PC-9 (cell line): ENCODE measurements around the gene LMOD2. TPM values are rescaled to one million over a fixed set of nuclear protein-coding genes. Genes with fewer than 3 reads are reported as not detected.

ENCODE experiments used
- Bru-seq: library from RNA; stranded (reverse); fragments of 400-500 nt; gene quantifications from one replicate; lab custom pipeline; 2021; lab: Mats Ljungman, UMichigan
- BruChase-seq, 2 experiments: library from RNA; stranded (reverse); fragments of 400-500 nt; gene quantifications; one replicate each; lab custom pipeline; 2021; lab: Mats Ljungman, UMichigan
- BruUV-seq: library from RNA; stranded (reverse); fragments of 400-500 nt; replicated peaks from 2 replicates; lab custom pipeline; 2021; lab: Mats Ljungman, UMichigan
- CTCF ChIA-PET: fragments of 300-600 bp; sonication (Branson Sonifier 250); formaldehyde crosslinking; loops from one replicate; lab custom pipeline; 2022; ENCODE audit warnings: antibody characterized with exemption; lab: Charles Lee
- POLR2A ChIA-PET: fragments of 300-600 bp; sonication (Branson Sonifier 250); formaldehyde crosslinking; loops from one replicate; lab custom pipeline; 2022; ENCODE audit warnings: antibody characterized with exemption; ENCODE audit not compliant: unreplicated experiment; lab: Charles Lee
- DNase-seq, 2 experiments: peaks; one replicate each; pipeline versions ENCODE4 v3.0.0 to v3.0.0-alpha.2; 2015 to 2022; ENCODE audit warnings: mixed read lengths in 1 of 2
- H2AFZ ChIP-seq: fragments of 200-600 bp; sonication (generic); 2 replicates; pipeline ENCODE4 v1.8.1; 2017; ENCODE audit warnings: antibody characterized with exemption
- H3F3A ChIP-seq: fragments of 200-600 bp; sonication (generic); 2 replicates; pipeline ENCODE4 v1.8.1; 2017; ENCODE audit warnings: antibody characterized with exemption, mild to moderate bottlenecking, low read depth; ENCODE audit not compliant: insufficient read depth
- H3K27ac ChIP-seq: fragments of 200-600 bp; sonication (generic); 2 replicates; pipeline ENCODE4 v1.6.1; 2016; ENCODE audit warnings: mixed run types
- H3K27me3 ChIP-seq: fragments of 200-600 bp; sonication (generic); 2 replicates; pipeline ENCODE4 v1.6.1; 2016; ENCODE audit warnings: low read depth, mixed run types; ENCODE audit not compliant: insufficient read depth
- H3K36me3 ChIP-seq: fragments of 200-600 bp; sonication (generic); 2 replicates; pipeline ENCODE4 v1.6.1; 2016; ENCODE audit warnings: low read depth, mixed run types
- H3K4me1 ChIP-seq: fragments of 200-600 bp; sonication (generic); replicated peaks from 2 replicates; pipeline ENCODE4 v1.6.1; 2016; ENCODE audit warnings: mixed run types; ENCODE audit not compliant: insufficient read depth
- H3K4me2 ChIP-seq: fragments of 200-600 bp; sonication (generic); 2 replicates; pipeline ENCODE4 v1.6.1; 2017; ENCODE audit warnings: mixed run types
- H3K4me3 ChIP-seq: fragments of 200-600 bp; sonication (generic); 2 replicates; pipeline ENCODE4 v1.6.1; 2016; ENCODE audit warnings: mixed run types
- H3K79me2 ChIP-seq: fragments of 200-600 bp; sonication (generic); 2 replicates; pipeline ENCODE4 v1.6.1; 2017; ENCODE audit warnings: low read depth, mixed run types
- H3K9me2 ChIP-seq: fragments of 200-600 bp; sonication (generic); 2 replicates; pipeline ENCODE4 v1.8.1; 2017; ENCODE audit warnings: mild to moderate bottlenecking; ENCODE audit not compliant: insufficient read depth
- H3K9me3 ChIP-seq: fragments of 200-600 bp; sonication (generic); 2 replicates; pipeline ENCODE4 v1.8.1; 2016; ENCODE audit warnings: low read depth; ENCODE audit not compliant: insufficient read depth
- H4K20me1 ChIP-seq: fragments of 200-600 bp; sonication (generic); 2 replicates; pipeline ENCODE4 v1.8.1; 2017; ENCODE audit not compliant: insufficient read depth
- EZH2 ChIP-seq: fragments of 200-600 bp; sonication (generic); IDR thresholded peaks from 2 replicates; pipeline ENCODE4 v1.8.0; 2017; ENCODE audit warnings: antibody characterized with exemption, low read depth
- intact Hi-C: fragments of 100-400 bp; cut with micrococcal nuclease; formaldehyde crosslinking; loops from one replicate; pipeline ENCODE4 v1.10.0; 2022; ENCODE audit not compliant: unreplicated experiment
- long read RNA-seq: library from polyadenylated mRNA; stranded (forward); transcript quantifications from one replicate; pipeline ENCODE4 v2.0.0, GENCODE V29; 2022
- total RNA-seq: library from RNA; stranded (reverse); gene quantifications from 2 replicates; pipeline ENCODE4 v1.2.3, GENCODE V29; 2021
- TF ChIP-seq, protein P1 (sequence below): fragments of 200-600 bp; sonication (generic); conservative IDR thresholded peaks from 2 replicates; pipeline ENCODE4 v1.6.1; 2017; ENCODE audit warnings: mixed run types, antibody characterized with exemption, mild to moderate bottlenecking, moderate library complexity

Gene LMOD2, protein sequence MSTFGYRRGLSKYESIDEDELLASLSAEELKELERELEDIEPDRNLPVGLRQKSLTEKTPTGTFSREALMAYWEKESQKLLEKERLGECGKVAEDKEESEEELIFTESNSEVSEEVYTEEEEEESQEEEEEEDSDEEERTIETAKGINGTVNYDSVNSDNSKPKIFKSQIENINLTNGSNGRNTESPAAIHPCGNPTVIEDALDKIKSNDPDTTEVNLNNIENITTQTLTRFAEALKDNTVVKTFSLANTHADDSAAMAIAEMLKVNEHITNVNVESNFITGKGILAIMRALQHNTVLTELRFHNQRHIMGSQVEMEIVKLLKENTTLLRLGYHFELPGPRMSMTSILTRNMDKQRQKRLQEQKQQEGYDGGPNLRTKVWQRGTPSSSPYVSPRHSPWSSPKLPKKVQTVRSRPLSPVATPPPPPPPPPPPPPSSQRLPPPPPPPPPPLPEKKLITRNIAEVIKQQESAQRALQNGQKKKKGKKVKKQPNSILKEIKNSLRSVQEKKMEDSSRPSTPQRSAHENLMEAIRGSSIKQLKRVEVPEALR
- total RNA-seq (not detected in 2 replicates), Bru-seq, nascent RNA (not detected), BruChase-seq, experiment 1, labeled RNA remaining after a 2-hour chase (not detected), BruChase-seq, experiment 2, labeled RNA remaining after a 6-hour chase (percentile 8 among the genes with signal in this experiment)
- long read RNA-seq = 0 reads

DNA sequence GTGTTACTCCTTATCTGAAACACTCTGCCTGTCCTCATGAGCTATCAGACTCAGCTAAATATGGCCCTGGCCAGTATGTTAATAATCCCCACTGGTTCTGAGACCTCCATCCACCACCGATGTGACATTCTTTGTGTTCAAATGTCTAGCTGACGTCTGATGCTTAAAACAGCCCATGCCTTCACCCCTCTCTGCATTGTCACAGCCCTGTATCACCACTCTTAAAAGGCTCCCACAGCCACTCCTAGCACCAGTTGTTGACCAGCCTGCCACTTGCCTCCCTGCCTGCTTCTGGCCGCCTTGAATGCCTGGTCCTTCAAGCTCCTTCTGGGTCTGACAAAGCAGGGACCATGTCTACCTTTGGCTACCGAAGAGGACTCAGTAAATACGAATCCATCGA, at the start of gene LMOD2:
LMOD2 (plus strand) TSS at position 253 of the 400 bp plus-strand sequence; CDS start at position 351, 98 bp downstream.
- Histone ChIP-seq H3K27ac (no peak within 1 kb of the TSS), H3K4me2 (no peak within 1 kb of the TSS), H3K4me1 (no peaks in the 10 kb centered on the region), H2AFZ (no peak within 1 kb of the TSS), H3K36me3 (no peaks in the 10 kb centered on the region), H4K20me1 (no peaks in the 10 kb centered on the region), H3K4me3 (no peak within 1 kb of the TSS), H3K9me2 (no peaks in the 10 kb centered on the region; the same call in 1 of the 2 replicates), H3K27me3 (no peaks in the 10 kb centered on the region), H3K9me3 (no peaks in the 10 kb centered on the region), H3K79me2 (no peaks in the 10 kb centered on the region), H3F3A (no peaks in the 10 kb centered on the region)
- CTCF ChIA-PET = no interaction called here
- POLR2A ChIA-PET = no interaction called here
- intact Hi-C loops = no loop called here
- DNase-seq = no peak
- TF ChIP-seq, protein P1, sequence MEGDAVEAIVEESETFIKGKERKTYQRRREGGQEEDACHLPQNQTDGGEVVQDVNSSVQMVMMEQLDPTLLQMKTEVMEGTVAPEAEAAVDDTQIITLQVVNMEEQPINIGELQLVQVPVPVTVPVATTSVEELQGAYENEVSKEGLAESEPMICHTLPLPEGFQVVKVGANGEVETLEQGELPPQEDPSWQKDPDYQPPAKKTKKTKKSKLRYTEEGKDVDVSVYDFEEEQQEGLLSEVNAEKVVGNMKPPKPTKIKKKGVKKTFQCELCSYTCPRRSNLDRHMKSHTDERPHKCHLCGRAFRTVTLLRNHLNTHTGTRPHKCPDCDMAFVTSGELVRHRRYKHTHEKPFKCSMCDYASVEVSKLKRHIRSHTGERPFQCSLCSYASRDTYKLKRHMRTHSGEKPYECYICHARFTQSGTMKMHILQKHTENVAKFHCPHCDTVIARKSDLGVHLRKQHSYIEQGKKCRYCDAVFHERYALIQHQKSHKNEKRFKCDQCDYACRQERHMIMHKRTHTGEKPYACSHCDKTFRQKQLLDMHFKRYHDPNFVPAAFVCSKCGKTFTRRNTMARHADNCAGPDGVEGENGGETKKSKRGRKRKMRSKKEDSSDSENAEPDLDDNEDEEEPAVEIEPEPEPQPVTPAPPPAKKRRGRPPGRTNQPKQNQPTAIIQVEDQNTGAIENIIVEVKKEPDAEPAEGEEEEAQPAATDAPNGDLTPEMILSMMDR = no peak
- no peak for TF ChIP-seq EZH2
- no TSS peak for BruUV-seq

DNA sequence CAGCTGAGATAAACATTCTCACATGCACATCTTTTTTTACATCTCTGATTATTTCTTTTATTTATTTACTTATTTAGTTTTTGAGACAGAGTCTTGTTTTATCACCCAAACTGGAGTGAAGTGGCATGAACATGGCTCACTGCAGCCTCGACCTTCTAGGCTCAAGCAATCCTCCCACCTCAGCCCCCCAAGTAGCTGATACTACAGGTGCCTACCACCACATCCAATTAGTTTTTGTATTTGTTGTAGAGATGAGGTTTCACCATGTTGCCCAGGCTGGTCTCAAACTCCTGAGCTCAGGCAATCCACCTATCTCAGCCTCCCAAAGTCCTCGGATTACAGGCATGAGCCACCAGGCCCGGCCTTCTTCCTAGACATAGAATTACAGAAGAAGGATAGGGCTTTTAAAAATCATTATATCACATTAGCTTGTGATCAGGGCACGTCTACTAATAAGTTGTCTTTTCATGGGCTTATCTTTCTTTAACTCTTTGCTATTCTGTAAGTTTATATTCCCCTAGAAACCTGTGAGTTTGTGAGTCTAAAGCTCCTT, 48.2 kb upstream of the LMOD2 start:
- intact Hi-C loops = no loop called here
- no peaks in the 10 kb centered on the region for H3K27me3 ChIP-seq
- no peaks in the 10 kb centered on the region for H3K4me1 ChIP-seq
- TF ChIP-seq EZH2 = no peak
- TF ChIP-seq, protein P1 = no peak
- BruUV-seq = no TSS peak
- no peaks in the 10 kb centered on the region for H3F3A ChIP-seq
- H3K9me3 ChIP-seq = no peaks in the 10 kb centered on the region
- no peaks in the 10 kb centered on the region for H3K36me3 ChIP-seq
- CTCF ChIA-PET = interaction anchor here (0.7 kb wide), 1 partner anchor 130 kb away, joined by 3 read pairs; no protein-coding TSS in a partner anchor
- POLR2A ChIA-PET = no interaction called here
- H3K4me2 ChIP-seq = no peak overlapping the region
- no peaks in the 10 kb centered on the region for H3K79me2 ChIP-seq
- no peak overlapping the region for H3K27ac ChIP-seq
- no peak overlapping the region for H2AFZ ChIP-seq
- no peak overlapping the region for H3K4me3 ChIP-seq
- no peaks in the 10 kb centered on the region for H3K9me2 ChIP-seq
- DNase-seq = no peak
- H4K20me1 ChIP-seq = no peaks in the 10 kb centered on the region
